Neutrophil (primary cell): ENCODE results near the gene TOGARAM1.

Experiments
- H3K27ac ChIP-seq: fragments of 200-600 bp; sonication (generic); 2 replicates; pipeline ENCODE4 v1.5.1; 2016; ENCODE audit warnings: mild to moderate bottlenecking, moderate library complexity
- H3K27me3 ChIP-seq: fragments of 200-600 bp; sonication (generic); 2 replicates; pipeline ENCODE4 v1.6.0; 2016; ENCODE audit warnings: mild to moderate bottlenecking
- H3K36me3 ChIP-seq: fragments of 200-600 bp; sonication (generic); 2 replicates; pipeline ENCODE4 v1.5.1; 2017
- H3K4me1 ChIP-seq, 2 experiments: fragments of 200-600 bp in 1 of 2; sonication (generic) in 1 of 2; 1 replicate in 1 of 2; 2 replicates in 1 of 2; pipeline versions ENCODE4 v1.5.1 to v1.6.1; 2013 to 2016; ENCODE audit warnings: low read depth in 1 of 2, low read length in 1 of 2, mild to moderate bottlenecking in 1 of 2, moderate library complexity in 1 of 2; ENCODE audit not compliant: control insufficient read depth in 1 of 2, insufficient read depth in 1 of 2
- H3K4me3 ChIP-seq, 2 experiments: fragments of 200-600 bp in 1 of 2; sonication (generic) in 1 of 2; 1 replicate in 1 of 2; 2 replicates in 1 of 2; pipeline ENCODE4 v1.5.1; 2013 to 2016; ENCODE audit warnings: low read depth in 1 of 2, low read length in 1 of 2, mild to moderate bottlenecking in 1 of 2, moderate library complexity in 1 of 2
- H3K9me3 ChIP-seq: fragments of 200-600 bp; sonication (generic); 2 replicates; pipeline ENCODE4 v1.5.1; 2016
- TF ChIP-seq, protein P1 (sequence below): fragments of 200-600 bp; sonication (generic); IDR thresholded peaks from 2 replicates; pipeline ENCODE4 v1.5.1; 2016; ENCODE audit warnings: antibody characterized with exemption

TOGARAM1 gene

DNA sequence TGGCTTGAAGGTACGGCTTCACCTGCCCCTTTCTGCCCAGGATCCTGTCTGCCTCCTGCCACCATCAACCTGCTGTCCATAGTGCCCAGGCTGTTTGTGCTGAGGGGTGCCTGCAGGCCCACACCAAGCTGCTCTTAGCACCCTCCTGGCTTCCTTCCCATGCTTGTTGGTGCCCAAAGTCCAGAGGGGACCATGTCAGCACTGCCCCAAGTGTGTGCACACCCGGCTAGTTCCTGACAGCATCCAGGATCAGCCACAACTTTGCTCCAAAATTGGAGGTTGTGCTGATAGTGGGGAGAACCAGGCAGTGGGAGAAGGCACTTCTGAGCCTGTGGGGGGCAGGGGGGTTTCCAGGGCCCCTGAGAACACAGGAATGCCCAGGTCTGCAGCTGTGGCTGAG is 77.4 kb downstream of the TOGARAM1 start:
- H3K36me3 ChIP-seq: no peaks in the 10 kb centered on the region
- H3K4me3 ChIP-seq: no peak overlapping the region
- no peak overlapping the region for H3K27ac ChIP-seq
- TF ChIP-seq, protein P1, sequence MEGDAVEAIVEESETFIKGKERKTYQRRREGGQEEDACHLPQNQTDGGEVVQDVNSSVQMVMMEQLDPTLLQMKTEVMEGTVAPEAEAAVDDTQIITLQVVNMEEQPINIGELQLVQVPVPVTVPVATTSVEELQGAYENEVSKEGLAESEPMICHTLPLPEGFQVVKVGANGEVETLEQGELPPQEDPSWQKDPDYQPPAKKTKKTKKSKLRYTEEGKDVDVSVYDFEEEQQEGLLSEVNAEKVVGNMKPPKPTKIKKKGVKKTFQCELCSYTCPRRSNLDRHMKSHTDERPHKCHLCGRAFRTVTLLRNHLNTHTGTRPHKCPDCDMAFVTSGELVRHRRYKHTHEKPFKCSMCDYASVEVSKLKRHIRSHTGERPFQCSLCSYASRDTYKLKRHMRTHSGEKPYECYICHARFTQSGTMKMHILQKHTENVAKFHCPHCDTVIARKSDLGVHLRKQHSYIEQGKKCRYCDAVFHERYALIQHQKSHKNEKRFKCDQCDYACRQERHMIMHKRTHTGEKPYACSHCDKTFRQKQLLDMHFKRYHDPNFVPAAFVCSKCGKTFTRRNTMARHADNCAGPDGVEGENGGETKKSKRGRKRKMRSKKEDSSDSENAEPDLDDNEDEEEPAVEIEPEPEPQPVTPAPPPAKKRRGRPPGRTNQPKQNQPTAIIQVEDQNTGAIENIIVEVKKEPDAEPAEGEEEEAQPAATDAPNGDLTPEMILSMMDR: no peak
- no peaks in the 10 kb centered on the region for H3K27me3 ChIP-seq
- H3K4me1 ChIP-seq: no peaks in the 10 kb centered on the region
- H3K9me3 ChIP-seq: peaks cover 9% of the 10 kb centered on the region

DNA sequence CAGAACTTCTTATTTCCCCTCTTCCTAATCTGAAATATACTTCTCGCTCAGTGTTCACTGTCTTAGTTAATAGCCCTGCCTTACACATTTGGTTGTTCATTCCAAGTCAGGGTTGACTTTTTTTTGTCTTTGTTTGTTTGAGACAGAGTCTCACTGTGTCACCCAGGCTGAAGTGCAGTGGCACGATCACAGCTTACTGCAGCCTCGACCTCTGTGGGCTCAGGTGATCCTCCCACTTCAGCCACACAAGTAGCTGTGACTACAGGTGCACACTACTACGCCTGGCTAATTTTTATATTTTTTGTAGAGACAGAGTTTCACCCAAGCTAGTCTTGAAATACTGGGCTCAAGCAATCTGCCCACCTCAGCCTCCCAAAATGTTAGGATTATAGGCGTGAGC is 79.7 kb downstream of the TOGARAM1 start:
- TF ChIP-seq, protein P1: no peak
- H3K27ac ChIP-seq: no peak overlapping the region
- no peaks in the 10 kb centered on the region for H3K36me3 ChIP-seq
- no peaks in the 10 kb centered on the region for H3K4me1 ChIP-seq
- no peaks in the 10 kb centered on the region for H3K27me3 ChIP-seq
- H3K4me3 ChIP-seq: no peak overlapping the region
- H3K9me3 ChIP-seq: peaks cover 9% of the 10 kb centered on the region

DNA sequence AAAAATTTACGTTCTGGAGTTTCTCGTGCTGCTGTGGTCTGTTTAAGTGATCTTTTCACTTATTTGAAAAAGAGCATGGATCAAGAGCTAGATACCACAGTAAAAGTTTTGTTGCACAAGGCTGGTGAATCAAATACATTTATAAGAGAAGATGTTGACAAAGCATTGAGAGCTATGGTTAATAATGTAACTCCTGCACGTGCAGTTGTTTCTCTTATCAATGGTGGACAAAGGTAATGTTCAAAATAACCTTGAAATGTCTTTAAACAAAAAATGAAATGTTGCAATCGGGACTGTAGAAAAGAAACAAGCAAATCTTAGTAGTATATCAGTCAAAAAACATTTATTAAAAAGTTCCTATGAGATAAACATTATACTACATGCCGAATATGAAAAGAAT is 82.6 kb downstream of the TOGARAM1 start:
- Histone ChIP-seq H3K4me3 (no peak overlapping the region), H3K9me3 (no peaks in the 10 kb centered on the region), H3K27me3 (no peaks in the 10 kb centered on the region), H3K4me1 (no peaks in the 10 kb centered on the region), H3K27ac (no peak overlapping the region), H3K36me3 (no peaks in the 10 kb centered on the region)
- TF ChIP-seq, protein P1: no peak

DNA sequence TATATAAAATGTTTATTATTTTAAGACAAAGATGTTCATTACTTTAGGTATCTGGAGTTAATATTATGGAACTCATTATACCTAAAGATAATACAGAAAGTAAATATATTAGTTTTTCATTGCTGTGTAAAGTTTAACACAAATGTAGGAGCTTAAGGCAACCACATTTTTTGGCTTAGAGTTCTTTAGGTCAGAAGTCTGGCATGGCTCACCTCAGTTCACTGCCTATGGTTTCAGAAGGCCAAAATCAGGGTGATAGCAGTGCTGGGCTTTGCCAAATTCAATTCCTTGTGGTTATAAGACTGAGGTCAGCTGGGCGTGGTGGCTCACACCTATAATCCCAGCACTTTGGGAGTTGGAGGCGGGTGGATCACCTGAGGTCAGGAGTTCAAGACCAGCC is 86.4 kb downstream of the TOGARAM1 start:
- Histone ChIP-seq H3K36me3 (no peaks in the 10 kb centered on the region), H3K27me3 (no peaks in the 10 kb centered on the region), H3K4me1 (no peaks in the 10 kb centered on the region), H3K9me3 (no peaks in the 10 kb centered on the region), H3K4me3 (no peak overlapping the region), H3K27ac (no peak overlapping the region)
- TF ChIP-seq, protein P1: no peak

DNA sequence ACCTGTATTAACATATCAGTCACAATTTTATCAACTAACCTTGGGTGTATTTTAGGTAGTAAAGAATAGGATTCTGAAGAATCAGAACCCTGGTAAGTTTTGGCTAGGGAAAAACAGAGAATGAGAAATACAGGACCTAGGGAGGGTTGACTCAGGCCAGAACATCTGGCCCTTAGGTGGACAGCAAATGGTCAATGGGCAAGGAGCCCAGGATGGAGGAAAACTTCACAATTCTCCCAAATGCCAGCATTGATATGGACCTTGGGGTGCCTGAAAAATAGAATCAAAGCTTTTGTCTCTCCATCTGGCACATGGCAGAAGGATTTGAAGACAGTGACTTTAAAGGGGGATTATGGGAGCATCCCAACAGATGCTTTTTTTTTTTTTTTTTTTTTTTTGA is 89.2 kb downstream of the TOGARAM1 start:
- H3K36me3 ChIP-seq: no peaks in the 10 kb centered on the region

More for the DNA sequence above, 89.2 kb downstream of the TOGARAM1 start:
- Histone ChIP-seq H3K4me1 (no peaks in the 10 kb centered on the region), H3K4me3 (no peak overlapping the region), H3K27ac (no peak overlapping the region), H3K9me3 (no peaks in the 10 kb centered on the region), H3K27me3 (no peaks in the 10 kb centered on the region)
- TF ChIP-seq, protein P1: no peak
